NCI-H1694 treated with DMSO at 0.1 percent for 48 hours (cell line): Measurements from ENCODE around the gene NEU4.
"Not testable (repeated sequence)": the region's sequence is repeated elsewhere in the genome, so short reads cannot be mapped to it uniquely, and the experiment has no call there.

ENCODE experiments used
- DNase-seq: peaks from one replicate; lab custom pipeline; 2025; lab: John Stamatoyannopoulos, UW

Gene NEU4

DNA sequence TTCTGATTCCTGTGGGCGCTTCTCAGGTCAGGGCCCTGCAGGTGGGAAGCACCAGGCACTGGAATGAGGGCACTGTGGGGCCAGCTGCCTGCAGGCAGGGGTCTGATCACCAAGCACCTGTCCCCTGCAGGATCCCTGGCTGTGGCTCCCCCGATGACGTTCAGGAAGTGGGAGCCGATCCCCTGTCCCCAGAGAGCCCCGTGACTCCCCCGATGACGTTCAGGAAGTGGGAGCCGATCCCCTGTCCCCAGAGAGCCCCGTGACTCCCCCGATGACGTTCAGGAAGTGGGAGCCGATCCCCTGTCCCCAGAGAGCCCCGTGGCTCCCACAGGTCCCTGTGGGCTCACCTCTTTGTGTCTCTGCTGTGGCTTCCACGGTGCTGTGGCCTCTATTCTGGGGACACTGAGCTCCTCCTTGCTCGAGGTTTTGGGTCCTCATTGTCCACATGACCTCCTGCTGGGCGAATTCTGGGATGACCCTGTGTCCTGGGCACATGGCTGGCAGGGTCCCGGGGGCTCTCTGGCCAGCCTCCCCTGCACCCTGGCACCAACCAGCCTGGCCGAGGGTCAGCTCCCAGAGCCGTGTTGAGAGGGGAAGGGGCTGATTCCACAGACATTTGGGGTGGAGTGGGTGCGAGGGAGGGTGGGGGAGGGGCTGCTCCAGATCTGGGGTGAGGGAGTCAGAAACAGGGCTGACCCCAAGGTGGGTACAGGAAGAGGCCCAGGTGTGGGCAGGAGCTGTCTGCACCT is 4.8 kb downstream of the NEU4 start:
- DNase-seq = no peak

GRCh38 chr2:241814393-241814642 is 5.3 kb downstream of the NEU4 start:
- no peak for DNase-seq

GRCh38 chr2:241814643-241815476 is 5.9 kb downstream of the NEU4 start:
- DNase-seq = no peak

- DNase-seq = no peak
These were observed 6.8 kb downstream of the NEU4 start for GRCh38 chr2:241815477-241816430.

- DNase-seq = no peak
These were observed 7.6 kb downstream of the NEU4 start for GRCh38 chr2:241816431-241817121.

DNA sequence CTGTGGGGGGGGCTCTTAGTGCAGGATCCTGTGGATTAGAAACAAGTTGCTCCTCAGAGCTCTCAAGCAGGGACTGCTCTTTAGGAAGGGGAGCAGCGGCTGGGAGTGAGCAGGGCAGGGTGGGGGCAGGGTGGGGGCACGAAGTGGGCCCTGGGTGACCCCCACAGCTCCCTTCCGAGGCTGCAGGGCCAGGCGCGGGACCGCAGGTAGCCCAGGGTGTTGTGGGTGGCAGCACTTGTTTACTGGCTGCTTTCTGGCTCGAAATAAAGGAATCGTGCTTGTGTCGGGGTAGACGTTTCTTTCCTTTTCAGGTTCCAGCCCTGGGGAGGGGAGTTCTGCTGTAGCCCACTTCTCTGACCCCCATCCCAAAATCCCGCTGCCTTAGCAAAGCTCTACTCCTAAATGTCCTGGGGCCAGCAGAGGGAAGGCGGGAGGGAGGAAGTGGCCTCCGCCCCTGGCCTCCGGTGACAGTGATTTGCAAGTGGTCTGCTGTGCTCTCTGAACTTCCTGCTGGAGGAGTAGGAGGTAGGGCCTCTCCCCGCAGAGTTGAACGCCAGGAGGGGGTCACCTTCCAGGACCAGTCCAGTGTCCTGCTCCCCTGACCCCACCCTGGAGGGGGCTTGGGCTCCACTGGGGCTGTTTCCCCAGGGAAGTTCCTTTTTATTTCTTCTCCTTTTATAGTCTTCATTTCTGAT is 8.3 kb downstream of the NEU4 start:
- DNase-seq = no peak

DNA sequence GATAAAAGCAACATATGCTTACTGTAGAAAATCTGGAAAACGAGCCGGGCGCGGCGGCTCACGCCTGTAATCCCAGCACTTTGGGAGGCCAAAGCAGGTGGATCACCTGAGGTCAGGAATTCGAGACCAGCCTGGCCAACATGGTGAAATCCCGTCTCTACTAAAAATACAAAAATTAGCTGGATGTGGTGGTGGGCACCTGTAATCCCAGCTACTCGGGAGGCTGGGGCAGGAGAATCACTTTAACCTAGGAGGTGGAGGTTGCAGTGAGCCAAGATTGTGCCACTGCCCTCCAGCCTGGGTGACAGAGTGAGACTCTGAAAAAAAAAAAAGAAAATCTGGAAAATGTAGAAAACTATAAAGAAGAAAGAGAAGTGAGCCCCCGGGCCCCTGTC is 8.8 kb downstream of the NEU4 start:
- DNase-seq = not testable (repeated sequence)

DNA sequence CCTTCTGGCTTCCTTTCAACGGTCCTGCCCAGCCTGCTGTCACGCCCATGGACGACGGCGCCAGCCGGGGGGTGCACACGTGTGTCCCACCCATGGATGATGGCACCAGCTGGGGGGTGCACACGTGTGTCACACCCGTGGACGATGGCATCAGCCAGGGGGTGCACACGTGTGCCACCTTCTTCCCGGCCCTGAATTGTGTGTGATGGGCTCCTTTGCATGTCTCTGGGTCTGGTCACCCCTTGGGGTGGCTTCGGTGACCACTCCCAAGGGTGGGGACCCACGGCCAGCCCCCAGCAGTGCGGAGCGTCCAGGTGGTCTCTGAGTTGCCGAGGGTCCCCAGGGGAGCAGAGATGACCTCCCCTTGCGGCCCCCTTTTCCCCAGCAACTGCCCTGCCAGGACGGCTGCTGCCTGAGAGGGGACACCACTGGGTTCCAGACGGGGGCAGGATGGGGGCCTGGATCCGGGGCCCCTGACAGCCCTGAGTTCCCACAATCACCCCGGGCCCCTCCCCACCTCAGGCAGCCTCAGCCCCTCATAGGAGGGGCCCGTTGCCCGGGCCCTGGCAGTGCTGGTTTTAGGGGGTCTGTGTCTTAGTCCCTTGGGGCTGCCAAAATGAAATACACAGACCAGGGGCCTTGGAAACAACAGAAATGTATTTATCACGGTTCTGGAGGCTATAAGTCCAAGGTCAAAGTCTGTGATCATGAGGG is 9.4 kb downstream of the NEU4 start:
- DNase-seq = no peak

DNA sequence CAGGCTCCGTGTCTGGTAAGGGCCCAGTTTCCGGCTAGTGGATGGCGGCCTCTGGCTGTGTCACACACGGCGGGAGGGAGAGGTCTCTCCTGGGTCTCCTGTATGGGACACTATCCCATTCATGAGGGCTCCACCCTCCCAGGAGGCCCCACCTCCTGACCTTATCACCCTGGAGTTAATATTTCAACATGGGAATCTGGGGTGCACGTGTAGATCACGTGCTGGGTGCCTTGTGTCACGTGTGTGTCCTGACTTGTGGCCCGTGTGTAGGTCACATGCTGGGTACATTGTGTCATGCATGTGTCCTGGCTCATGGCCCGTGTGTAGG is 9.9 kb downstream of the NEU4 start:
- DNase-seq = no peak

- not testable (repeated sequence) for DNase-seq
These were observed 11.1 kb downstream of the NEU4 start for GRCh38 chr2:241819947-241820624.

DNA sequence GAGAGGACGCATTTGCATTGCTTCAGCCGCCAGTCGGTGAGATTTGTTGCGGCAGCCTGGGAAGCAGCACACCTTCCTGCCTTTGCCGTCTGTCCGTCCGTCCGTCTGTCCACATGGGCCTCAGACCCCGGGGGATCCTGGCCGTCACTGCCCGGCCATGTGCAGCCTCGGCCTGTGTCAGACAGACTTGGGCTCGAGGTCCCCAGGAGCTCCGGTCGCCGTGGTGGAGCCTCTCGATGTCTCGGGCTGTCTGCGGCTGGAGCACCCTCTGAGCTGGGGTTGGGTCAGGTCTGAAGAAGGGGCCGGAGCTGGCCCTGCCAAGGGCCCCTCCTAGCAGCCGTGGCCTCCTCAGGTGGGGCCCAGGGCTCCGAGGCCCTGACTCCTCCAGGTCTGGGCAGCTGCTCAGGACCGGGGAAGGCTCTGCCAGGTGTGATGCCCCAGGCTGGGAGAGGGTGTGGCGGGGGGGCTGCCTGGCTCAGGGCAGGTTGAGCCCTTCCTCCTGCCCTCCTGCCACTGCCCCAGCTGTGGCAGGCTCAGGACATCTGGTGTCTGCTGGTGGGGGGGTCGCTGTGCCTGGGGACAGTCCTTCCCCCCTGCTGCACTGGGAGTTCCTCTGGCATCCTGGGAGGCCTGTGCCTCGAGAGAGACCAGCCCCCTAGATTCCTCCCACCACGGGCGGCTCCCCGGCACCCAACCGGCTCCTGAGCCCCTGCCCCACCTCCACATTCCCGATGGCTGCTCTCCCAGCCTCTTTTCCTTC is 11.8 kb downstream of the NEU4 start:
- DNase-seq = no peak

DNA sequence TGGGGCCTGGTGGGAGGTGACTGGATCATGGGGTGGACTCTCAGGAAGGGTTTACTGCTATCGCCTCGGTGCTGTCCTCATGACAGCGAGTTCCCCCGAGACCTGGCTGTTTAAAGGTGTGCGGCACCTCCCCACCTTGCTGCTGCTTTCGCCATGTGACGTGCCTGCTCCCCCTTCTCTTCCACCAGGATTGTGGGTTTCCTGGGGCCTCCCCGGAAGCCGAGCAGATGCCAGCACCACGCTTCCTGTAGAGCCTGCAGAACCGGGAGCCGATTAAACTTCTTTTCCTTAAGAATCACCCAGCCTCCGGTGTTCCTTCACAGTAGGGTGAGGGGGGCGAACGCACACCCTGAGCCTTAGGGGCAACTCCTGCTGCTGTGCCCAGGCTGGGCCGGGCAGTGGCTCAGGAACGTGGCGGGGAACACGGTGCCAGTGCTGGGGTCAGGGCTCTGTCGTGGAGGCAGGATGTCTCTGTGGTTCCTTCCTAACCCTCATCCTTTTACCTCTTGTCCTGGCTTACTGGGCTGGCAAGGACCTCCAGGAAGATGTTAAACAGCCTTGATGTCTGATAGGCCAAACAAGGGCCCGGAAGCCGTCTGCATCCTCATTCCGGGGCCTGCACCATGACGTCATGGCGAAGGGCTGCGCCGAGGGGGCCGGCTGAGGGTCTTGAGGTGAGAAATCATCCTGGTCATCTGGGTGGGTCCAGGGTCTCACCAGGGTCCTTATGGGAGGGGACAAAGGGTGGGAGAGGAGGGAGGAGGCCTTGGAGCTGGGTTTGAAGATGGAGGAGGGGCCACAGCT is 12.7 kb downstream of the NEU4 start:
- no peak for DNase-seq

DNA sequence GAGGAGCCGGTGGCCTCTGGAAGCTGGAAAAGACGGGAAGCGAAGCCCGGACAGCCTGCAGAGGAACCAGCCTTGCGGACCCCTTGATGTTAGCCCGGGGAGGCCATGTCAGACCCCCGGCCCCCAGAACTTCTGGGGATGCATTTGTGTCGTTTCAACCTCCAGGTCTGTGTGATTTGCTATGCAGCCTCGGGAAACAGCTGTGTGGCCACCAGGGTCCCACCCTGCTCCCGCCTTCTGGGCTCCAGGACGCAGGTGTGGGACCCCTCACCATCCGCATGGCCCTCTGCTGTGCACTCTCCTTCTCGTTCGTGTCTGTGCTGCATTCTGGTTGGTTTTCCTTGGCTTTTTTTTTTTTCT is 13.3 kb downstream of the NEU4 start:
- DNase-seq = no peak

GRCh38 chr2:241823531-241824437 is 14.8 kb downstream of the NEU4 start:
- not testable (repeated sequence) for DNase-seq

GRCh38 chr2:241827394-241827793 is 18.4 kb downstream of the NEU4 start:
- no peak for DNase-seq

GRCh38 chr2:241833101-241833663 is 24.2 kb downstream of the NEU4 start:
- no peak for DNase-seq
